H9 (cell line): ENCODE measurements around the gene UBAC1. TPM values are rescaled to one million over a fixed set of nuclear protein-coding genes. Genes with fewer than 3 reads are reported as not detected.

Source experiments
- DNase-seq: peaks from one replicate; pipeline ENCODE4 v3.0.0-alpha.2; 2017
- H2AFZ ChIP-seq: one replicate; pipeline ENCODE4 v1.6.1; 2013; ENCODE audit warnings: mild to moderate bottlenecking, low read length, control low read depth, moderate library complexity
- H2AK5ac ChIP-seq: 2 replicates; pipeline ENCODE4 v1.6.1; 2013; ENCODE audit warnings: low read length, control low read depth, mixed read lengths; ENCODE audit not compliant: insufficient read length
- H2BK120ac ChIP-seq: one replicate; pipeline ENCODE4 v1.6.1; 2013; ENCODE audit warnings: low read depth, mild to moderate bottlenecking, low read length, control low read depth, inconsistent platforms; ENCODE audit not compliant: poor library complexity, severe bottlenecking
- H2BK12ac ChIP-seq: 2 replicates; pipeline ENCODE4 v1.6.1; 2013; ENCODE audit warnings: low read length, control low read depth, mixed read lengths, low read depth; ENCODE audit not compliant: insufficient read length
- H2BK15ac ChIP-seq: 2 replicates; pipeline ENCODE4 v1.6.1; 2013; ENCODE audit warnings: low read depth, low read length, control low read depth
- H2BK20ac ChIP-seq: one replicate; pipeline ENCODE4 v1.6.1; 2013; ENCODE audit warnings: low read depth, mild to moderate bottlenecking, low read length, control low read depth, inconsistent platforms; ENCODE audit not compliant: poor library complexity, severe bottlenecking
- H2BK5ac ChIP-seq: 2 replicates; pipeline ENCODE4 v1.6.1; 2013; ENCODE audit warnings: low read length, control low read depth, mixed read lengths; ENCODE audit not compliant: insufficient read length
- H3K14ac ChIP-seq: 2 replicates; pipeline ENCODE4 v1.6.1; 2013; ENCODE audit warnings: low read length, control low read depth; ENCODE audit not compliant: insufficient read depth
- H3K18ac ChIP-seq: 2 replicates; pipeline ENCODE4 v1.6.1; 2013; ENCODE audit warnings: low read depth, mild to moderate bottlenecking, mixed read lengths, low read length, control low read depth; ENCODE audit not compliant: insufficient read length
- H3K23ac ChIP-seq: 2 replicates; pipeline ENCODE4 v1.6.1; 2013; ENCODE audit warnings: low read length, control low read depth, mixed read lengths, low read depth; ENCODE audit not compliant: insufficient read length
- H3K23me2 ChIP-seq: 2 replicates; pipeline ENCODE4 v1.6.1; 2013; ENCODE audit warnings: low read depth, mild to moderate bottlenecking, mixed read lengths, low read length, control low read depth; ENCODE audit not compliant: insufficient read length, poor library complexity, severe bottlenecking
- H3K27ac ChIP-seq: 2 replicates; pipeline ENCODE4 v1.5.1; 2013; ENCODE audit warnings: low read length, control low read depth, mixed read lengths, low read depth; ENCODE audit not compliant: insufficient read length
- H3K27me3 ChIP-seq: 2 replicates; pipeline ENCODE4 v1.6.1; 2013; ENCODE audit warnings: low read length, control low read depth, inconsistent platforms; ENCODE audit not compliant: insufficient read depth
- H3K4ac ChIP-seq: 2 replicates; pipeline ENCODE4 v1.6.1; 2013; ENCODE audit warnings: low read depth, mild to moderate bottlenecking, control low read depth, inconsistent platforms, low read length, moderate library complexity
- H3K4me1 ChIP-seq: 2 replicates; pipeline ENCODE4 v1.6.1; 2013; ENCODE audit warnings: low read length, control low read depth, inconsistent platforms; ENCODE audit not compliant: insufficient read depth
- H3K4me2 ChIP-seq: 2 replicates; pipeline ENCODE4 v1.6.1; 2013; ENCODE audit warnings: low read length, control low read depth, mixed read lengths; ENCODE audit not compliant: insufficient read length, insufficient read depth
- H3K56ac ChIP-seq: 2 replicates; pipeline ENCODE4 v1.6.1; 2013; ENCODE audit warnings: low read depth, mild to moderate bottlenecking, mixed read lengths, low read length, control low read depth; ENCODE audit not compliant: insufficient read length
- H3K79me1 ChIP-seq: 2 replicates; pipeline ENCODE4 v1.6.1; 2013; ENCODE audit warnings: low read depth, mild to moderate bottlenecking, moderate library complexity, low read length, control low read depth, inconsistent platforms; ENCODE audit not compliant: insufficient read depth, poor library complexity, severe bottlenecking
- H3K79me2 ChIP-seq: 2 replicates; pipeline ENCODE4 v1.6.1; 2013; ENCODE audit warnings: low read length, control low read depth, inconsistent platforms; ENCODE audit not compliant: insufficient read depth
- H3K9ac ChIP-seq: 2 replicates; pipeline ENCODE4 v1.6.1; 2013; ENCODE audit warnings: low read length, control low read depth, mixed read lengths; ENCODE audit not compliant: insufficient read length; ENCODE audit errors: extremely low read depth
- H3K9me3 ChIP-seq: one replicate; pipeline ENCODE4 v1.6.1; 2013; ENCODE audit warnings: low read depth, low read length, inconsistent platforms; ENCODE audit not compliant: control insufficient read depth
- H3T11ph ChIP-seq: one replicate; pipeline ENCODE4 v1.6.1; 2013; ENCODE audit warnings: mild to moderate bottlenecking, low read length, control low read depth, inconsistent platforms
- H4K20me1 ChIP-seq: one replicate; pipeline ENCODE4 v1.6.1; 2013; ENCODE audit not compliant: control insufficient read depth, insufficient read length, insufficient read depth
- H4K5ac ChIP-seq: 2 replicates; pipeline ENCODE4 v1.6.1; 2013; ENCODE audit warnings: low read depth, mild to moderate bottlenecking, mixed read lengths, low read length, control low read depth; ENCODE audit not compliant: insufficient read length
- H4K8ac ChIP-seq: replicated peaks from 2 replicates; pipeline ENCODE4 v1.6.1; 2013; ENCODE audit warnings: low read length, control low read depth, mixed read lengths, low read depth; ENCODE audit not compliant: insufficient read length
- H4K91ac ChIP-seq: 2 replicates; pipeline ENCODE4 v1.6.1; 2013; ENCODE audit warnings: low read depth, mild to moderate bottlenecking, moderate library complexity, mixed read lengths, low read length, control low read depth; ENCODE audit not compliant: insufficient read length
- H3K27ac Mint-ChIP-seq, 3 experiments: 2 replicates in 2 of 3; 3 replicates in 1 of 3; pipeline ENCODE4 v1.8.0; 2020 to 2021; ENCODE audit warnings: mixed read lengths in 3 of 3, mild to moderate bottlenecking in 1 of 3, moderate library complexity in 1 of 3
- H3K27me3 Mint-ChIP-seq: 2 replicates; pipeline ENCODE4 v1.8.0; 2021; ENCODE audit warnings: low read depth, mild to moderate bottlenecking, moderate library complexity, mixed read lengths
- H3K36me3 Mint-ChIP-seq, 3 experiments: 2 replicates in 2 of 3; 3 replicates in 1 of 3; pipeline ENCODE4 v1.8.0; 2020 to 2021; ENCODE audit warnings: low read depth in 3 of 3, mixed read lengths in 3 of 3; ENCODE audit not compliant: insufficient read depth in 1 of 3
- H3K4me1 Mint-ChIP-seq, 2 experiments: 2 replicates each; pipeline ENCODE4 v1.8.0; 2020; ENCODE audit warnings: mixed read lengths in 2 of 2
- H3K4me3 Mint-ChIP-seq, 2 experiments: 2 replicates in 1 of 2; 3 replicates in 1 of 2; pipeline ENCODE4 v1.8.0; 2020 to 2021; ENCODE audit warnings: mild to moderate bottlenecking in 2 of 2, mixed read lengths in 2 of 2, moderate library complexity in 1 of 2
- H3K9me3 Mint-ChIP-seq, 2 experiments: 2 replicates in 1 of 2; 3 replicates in 1 of 2; pipeline ENCODE4 v1.8.0; 2020; ENCODE audit warnings: mild to moderate bottlenecking in 2 of 2, mixed read lengths in 2 of 2, moderate library complexity in 1 of 2
- WGBS: extraction: QIAGEN DNeasy Blood & Tissue Kit; methylation state at CpG from one replicate; pipeline ENCODE4 v1.1.7; 2013; ENCODE audit warnings: missing lambda C conversion rate, low lambda C conversion rate, mixed read lengths; ENCODE audit not compliant: insufficient read length; ENCODE audit errors: extremely low coverage; 5-methylcytosine and 5-hydroxymethylcytosine counted together
- total RNA-seq: library from RNA; stranded (reverse); gene quantifications from 2 replicates; pipeline ENCODE4 v1.2.1, GENCODE V29; 2021
- TF ChIP-seq, protein P1 (sequence below): fragments of 200-600 bp; sonication (generic); conservative IDR thresholded peaks from 3 replicates; pipeline ENCODE4 v1.8.0; 2021; ENCODE audit warnings: antibody characterized with exemption, mild to moderate bottlenecking

The UBAC1 gene
- total RNA-seq, 1 experiment from 2014 or later, result 47.5 TPM

DNA sequence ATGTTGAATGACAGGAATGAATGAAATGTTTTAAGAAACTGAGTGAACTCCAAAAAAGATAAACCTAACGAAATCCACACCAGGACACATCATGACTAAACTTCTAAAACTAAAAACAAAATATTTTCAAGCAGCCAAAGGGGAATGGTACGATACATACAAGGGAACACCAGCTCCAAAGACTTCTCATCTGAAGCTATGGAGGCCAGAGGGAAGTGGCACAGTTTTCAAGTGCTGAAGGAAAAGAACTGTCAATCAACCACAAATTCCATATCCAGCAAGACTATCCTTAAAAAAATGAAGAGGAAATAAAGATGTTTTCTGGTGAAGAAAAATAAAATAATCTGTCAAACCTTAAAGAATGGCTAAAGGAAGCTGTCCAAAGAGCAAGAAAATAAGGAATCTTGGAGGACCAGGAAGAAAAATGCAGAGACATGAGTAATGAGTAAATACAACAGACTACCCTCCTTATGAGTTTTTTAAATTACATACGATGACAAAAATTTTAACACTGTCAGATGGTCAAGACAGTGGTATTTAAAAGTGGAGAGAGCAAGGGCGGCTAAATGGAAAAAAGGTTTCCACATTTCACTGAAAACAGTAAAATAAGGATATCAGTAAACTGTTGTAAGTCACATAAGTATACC is 65.8 kb downstream of the UBAC1 start:
- DNase-seq, result no peak
- Histone ChIP-seq H3K27ac (no peak overlapping the region), H3K4me1 (peaks cover 3% of the 10 kb centered on the region; the same call in 1 of the 2 replicates), H3K23me2 (no peaks in the 10 kb centered on the region), H2BK120ac (no peak overlapping the region), H3K14ac (no peak overlapping the region), H3K4ac (no peak overlapping the region), H4K5ac (no peak overlapping the region), H2BK5ac (no peak overlapping the region), H4K20me1 (peaks cover 6% of the 10 kb centered on the region), H4K8ac (no peak overlapping the region), H3T11ph (no peak overlapping the region), H3K79me2 (peaks cover 77% of the 10 kb centered on the region), H3K4me2 (no peak overlapping the region), H3K9ac (no peak overlapping the region), H2AK5ac (no peak overlapping the region), H2BK15ac (no peak overlapping the region), H2AFZ (no peak overlapping the region), H3K9me3 (no peaks in the 10 kb centered on the region), H3K79me1 (peaks cover 9% of the 10 kb centered on the region), H3K23ac (no peak overlapping the region), H3K56ac (no peak overlapping the region), H3K27me3 (no peaks in the 10 kb centered on the region), H4K91ac (no peak overlapping the region), H2BK12ac (no peak overlapping the region), H3K18ac (no peak overlapping the region), H2BK20ac (no peak overlapping the region)
- Mint-ChIP-seq H3K4me1 (peaks cover 47 to 53% of the 10 kb centered on the region in 2 experiments), H3K27me3 (no peaks in the 10 kb centered on the region), H3K36me3 (peaks cover 27 to 44% (median 32%) of the 10 kb centered on the region in 3 experiments), H3K9me3 (peaks cover 16 to 18% of the 10 kb centered on the region in 2 experiments), H3K4me3 (no peak overlapping the region), H3K27ac (no peak overlapping the region)
- WGBS, result no CpG with 5 or more reads among the region's 4 CpGs
- TF ChIP-seq, protein P1, sequence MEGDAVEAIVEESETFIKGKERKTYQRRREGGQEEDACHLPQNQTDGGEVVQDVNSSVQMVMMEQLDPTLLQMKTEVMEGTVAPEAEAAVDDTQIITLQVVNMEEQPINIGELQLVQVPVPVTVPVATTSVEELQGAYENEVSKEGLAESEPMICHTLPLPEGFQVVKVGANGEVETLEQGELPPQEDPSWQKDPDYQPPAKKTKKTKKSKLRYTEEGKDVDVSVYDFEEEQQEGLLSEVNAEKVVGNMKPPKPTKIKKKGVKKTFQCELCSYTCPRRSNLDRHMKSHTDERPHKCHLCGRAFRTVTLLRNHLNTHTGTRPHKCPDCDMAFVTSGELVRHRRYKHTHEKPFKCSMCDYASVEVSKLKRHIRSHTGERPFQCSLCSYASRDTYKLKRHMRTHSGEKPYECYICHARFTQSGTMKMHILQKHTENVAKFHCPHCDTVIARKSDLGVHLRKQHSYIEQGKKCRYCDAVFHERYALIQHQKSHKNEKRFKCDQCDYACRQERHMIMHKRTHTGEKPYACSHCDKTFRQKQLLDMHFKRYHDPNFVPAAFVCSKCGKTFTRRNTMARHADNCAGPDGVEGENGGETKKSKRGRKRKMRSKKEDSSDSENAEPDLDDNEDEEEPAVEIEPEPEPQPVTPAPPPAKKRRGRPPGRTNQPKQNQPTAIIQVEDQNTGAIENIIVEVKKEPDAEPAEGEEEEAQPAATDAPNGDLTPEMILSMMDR, result no peak
